AG09309 (cell line): ENCODE data around the gene RPRML.

Experiments
- DNase-seq: peaks from one replicate; pipeline ENCODE4 v3.0.0-alpha.2; 2010; ENCODE audit warnings: low read depth
- H3K4me3 ChIP-seq: 2 replicates; pipeline ENCODE4 v1.5.1; 2011; ENCODE audit warnings: mild to moderate bottlenecking, low read depth, low read length, moderate library complexity; ENCODE audit not compliant: control insufficient read depth
- CTCF ChIP-seq: IDR thresholded peaks from 2 replicates; pipeline ENCODE4 v1.5.1; 2011; ENCODE audit warnings: mild to moderate bottlenecking, low read depth, low read length, inconsistent platforms; ENCODE audit not compliant: insufficient read depth, control insufficient read depth; ENCODE audit errors: missing control alignments

RPRML gene

DNA sequence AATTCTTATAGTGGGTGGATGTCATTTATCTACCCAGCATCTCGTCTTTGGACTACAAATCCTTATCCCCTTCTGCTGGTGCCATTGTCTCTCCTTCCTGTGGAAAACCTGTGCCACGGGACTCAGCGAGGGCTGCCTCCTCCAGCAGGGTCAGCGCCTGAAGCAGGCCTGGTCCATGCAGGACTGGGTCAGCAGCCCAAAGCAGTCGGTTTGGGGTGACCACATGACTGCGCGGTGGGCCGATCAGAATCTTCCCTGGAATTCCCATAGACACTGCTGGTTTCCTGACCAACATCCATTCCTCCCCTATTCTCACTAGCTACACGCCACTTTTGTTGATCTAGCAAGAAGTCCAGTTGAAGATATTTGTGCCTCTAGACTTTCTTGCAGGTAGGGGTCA lies 26.9 kb downstream of the RPRML start:
- no peak for TF ChIP-seq CTCF
- no peak for DNase-seq
- no peak overlapping the region for H3K4me3 ChIP-seq

- no peak for TF ChIP-seq CTCF
- no peak for DNase-seq
- no peak overlapping the region for H3K4me3 ChIP-seq
These were observed 27.3 kb downstream of the RPRML start for GRCh38 chr17:46951706-46952105.

DNA sequence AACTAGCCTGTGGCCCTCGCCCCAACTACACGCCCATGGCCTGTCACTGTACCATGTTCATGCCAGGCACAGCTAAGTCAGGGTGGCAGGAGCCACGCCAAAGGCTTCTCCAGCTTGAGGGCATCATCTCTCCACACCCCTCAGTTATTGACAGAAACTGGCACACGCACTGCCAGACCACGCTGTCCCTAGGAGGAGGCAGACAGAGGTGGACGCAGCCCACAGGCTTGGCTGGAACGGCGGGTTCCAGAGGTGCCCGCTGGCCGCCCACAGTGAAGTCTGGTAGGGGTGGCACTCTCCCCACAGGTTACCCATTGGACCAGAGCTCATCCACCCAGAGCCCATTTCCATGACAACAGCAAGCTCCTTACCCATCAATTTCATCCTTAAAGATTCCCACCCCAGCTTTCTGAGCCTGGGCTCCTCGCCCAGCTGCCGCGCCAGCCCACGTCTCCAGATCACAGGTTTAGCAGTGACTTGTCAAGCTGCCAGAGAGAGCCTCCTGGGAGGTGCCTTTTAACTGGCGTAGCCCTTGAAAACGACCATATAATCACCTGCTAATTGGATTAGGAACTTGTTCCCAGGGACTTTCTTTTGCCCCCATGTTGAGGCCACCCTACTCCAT lies 27.9 kb downstream of the RPRML start:
- no peak for DNase-seq
- H3K4me3 ChIP-seq: no peak overlapping the region
- no peak for TF ChIP-seq CTCF

DNA sequence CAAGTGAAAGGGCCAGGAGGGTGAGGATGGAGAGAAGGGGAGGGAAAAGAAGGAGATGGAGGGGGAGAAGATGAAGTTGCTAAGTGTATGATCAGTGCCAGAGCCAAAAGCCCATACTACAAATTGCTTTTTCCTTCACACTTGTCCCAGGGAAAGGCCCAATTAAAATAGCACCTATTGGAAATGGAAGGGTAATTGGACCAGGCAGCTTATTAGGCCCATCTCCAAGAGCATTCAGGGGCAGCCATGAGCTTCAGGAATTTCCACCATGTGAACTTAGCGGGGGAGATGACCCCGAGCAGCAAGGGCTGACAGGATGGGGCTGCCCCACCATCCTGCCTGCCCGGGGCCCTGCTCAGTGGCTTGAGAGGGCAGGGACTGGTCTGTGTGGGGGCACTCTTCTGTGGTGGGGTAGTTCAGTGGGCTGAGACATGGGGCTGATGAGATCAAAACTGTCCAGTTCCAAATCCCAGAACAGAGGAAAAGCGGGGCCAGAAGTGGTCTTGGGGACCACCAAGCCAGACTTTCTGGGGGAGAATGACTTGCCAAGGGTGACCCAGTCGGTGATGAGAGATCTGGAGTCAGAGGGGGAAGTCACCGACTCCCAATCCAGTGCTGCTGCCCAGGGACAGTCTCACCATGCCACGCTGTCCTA lies 28.6 kb downstream of the RPRML start:
- no peak for DNase-seq
- H3K4me3 ChIP-seq: no peak overlapping the region
- no peak for TF ChIP-seq CTCF

DNA sequence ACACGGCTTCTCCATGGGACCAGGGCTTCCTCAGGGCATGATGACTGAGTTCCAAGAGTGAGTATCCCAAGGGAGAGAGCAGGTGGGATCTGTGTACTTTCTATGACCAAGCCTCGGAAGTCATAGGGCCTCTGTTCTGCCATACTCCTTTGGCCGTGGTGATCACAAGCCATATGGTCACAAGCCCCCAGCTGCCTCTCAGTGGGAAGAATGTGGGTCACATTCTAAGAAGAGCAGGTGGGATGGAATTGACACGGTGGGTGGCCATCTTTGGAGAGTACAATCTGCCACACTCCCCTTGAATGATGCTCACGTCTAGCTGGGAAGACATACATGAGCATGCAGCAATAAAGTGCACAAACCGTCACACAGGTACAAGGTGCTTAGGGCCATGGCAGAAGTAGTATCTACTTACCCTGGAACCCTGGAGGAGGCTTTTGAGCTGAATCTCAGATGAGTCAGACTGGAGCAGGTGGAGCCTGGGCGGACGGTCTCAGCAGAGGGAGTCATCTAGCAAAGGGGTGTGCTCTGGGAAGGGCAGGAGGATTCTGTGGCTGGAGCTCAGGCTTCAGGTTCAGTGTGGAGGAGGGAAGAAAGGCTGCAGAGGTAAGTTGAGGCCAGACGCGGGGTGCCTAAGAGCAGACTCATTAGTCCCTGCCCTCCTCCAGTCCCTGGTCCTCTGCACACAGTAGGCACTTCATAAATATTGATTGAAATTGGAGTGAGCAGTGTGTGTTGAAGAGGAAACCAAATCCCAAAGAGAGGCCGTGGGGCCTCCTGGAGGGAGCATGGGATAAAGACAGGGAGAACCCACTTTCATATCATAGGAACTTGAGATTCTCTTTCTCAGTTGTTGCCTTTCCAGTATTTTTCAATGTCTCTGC lies 29.5 kb downstream of the RPRML start:
- H3K4me3 ChIP-seq: no peak overlapping the region
- DNase-seq: no peak
- no peak for TF ChIP-seq CTCF

DNA sequence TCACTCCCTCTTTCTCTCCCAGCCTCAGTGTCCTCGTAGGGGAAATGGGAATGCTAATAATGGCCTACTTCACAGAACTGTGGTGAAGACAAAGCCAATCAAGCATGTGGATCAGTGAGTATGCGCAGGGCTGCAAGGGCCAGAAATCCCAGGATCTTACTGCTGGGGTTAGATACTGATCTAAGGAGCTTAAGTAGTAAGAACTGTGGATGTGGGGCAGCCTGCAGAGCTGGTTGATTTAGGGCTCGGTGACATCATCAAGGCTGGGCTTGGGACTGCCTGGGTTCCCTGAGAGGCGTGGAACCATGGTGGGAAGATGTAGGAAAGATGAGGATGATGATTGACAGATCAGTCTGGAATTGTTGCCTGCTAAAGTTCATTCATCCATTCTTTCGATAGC lies 30.5 kb downstream of the RPRML start:
- DNase-seq: no peak
- H3K4me3 ChIP-seq: no peak overlapping the region
- TF ChIP-seq CTCF: no peak
